ENCODE data around the gene TBC1D30.
"Not testable (repeated sequence)": the region's sequence is repeated elsewhere in the genome, so short reads cannot be mapped to it uniquely, and the experiment has no call there.

TBC1D30 gene

GRCh38 chr12:64820593-64820992, 3.9 kb upstream of the TBC1D30 start:
- H3K27me3 Mint-ChIP-seq: peaks cover 41% of the 10 kb centered on the region
- no peak overlapping the region for H3K4me3 Mint-ChIP-seq
- intact Hi-C loops (cut with micrococcal nuclease): no loop called here
- H3K9me3 Mint-ChIP-seq: no peaks in the 10 kb centered on the region
- H3K4me1 Mint-ChIP-seq (ENCODE audit: low read depth): peaks cover 16% of the 10 kb centered on the region
- H3K27ac Mint-ChIP-seq: no peak overlapping the region
- H3K36me3 Mint-ChIP-seq (ENCODE audit: low read depth): no peaks in the 10 kb centered on the region

GRCh38 chr12:64821116-64821630, 3.3 kb upstream of the TBC1D30 start:
- H3K9me3 Mint-ChIP-seq: no peaks in the 10 kb centered on the region
- intact Hi-C loops (cut with micrococcal nuclease): no loop called here
- no peaks in the 10 kb centered on the region for H3K36me3 Mint-ChIP-seq (ENCODE audit: low read depth)

GRCh38 chr12:64824130-64824499, 332 bp upstream of the TBC1D30 start:
- Mint-ChIP-seq H3K27ac (no peak overlapping the region), H3K4me1 (ENCODE audit: low read depth) (peaks cover 16% of the 10 kb centered on the region), H3K36me3 (ENCODE audit: low read depth) (no peaks in the 10 kb centered on the region), H3K9me3 (no peaks in the 10 kb centered on the region), H3K4me3 (no peak overlapping the region), H3K27me3 (peaks cover 64% of the 10 kb centered on the region)
- intact Hi-C loops (cut with micrococcal nuclease): no loop called here

More at GRCh38 chr12:64821116-64821630, 3.3 kb upstream of the TBC1D30 start:
- Mint-ChIP-seq H3K27ac (no peak overlapping the region), H3K27me3 (peaks cover 47% of the 10 kb centered on the region), H3K4me1 (ENCODE audit: low read depth) (peaks cover 16% of the 10 kb centered on the region), H3K4me3 (no peak overlapping the region)

GRCh38 chr12:64825143-64826021, 935 bp downstream of the TBC1D30 start:
- H3K4me1 Mint-ChIP-seq (ENCODE audit: low read depth): peaks cover 16% of the 10 kb centered on the region
- H3K4me3 Mint-ChIP-seq: peak overlapping the region; percentile 72

GRCh38 chr12:64826234-64826633, 1.8 kb downstream of the TBC1D30 start:
- peaks cover 67% of the 10 kb centered on the region for H3K27me3 Mint-ChIP-seq
- intact Hi-C loops (cut with micrococcal nuclease): no loop called here
- H3K36me3 Mint-ChIP-seq (ENCODE audit: low read depth): no peaks in the 10 kb centered on the region
- H3K4me1 Mint-ChIP-seq (ENCODE audit: low read depth): peaks cover 16% of the 10 kb centered on the region
- H3K4me3 Mint-ChIP-seq: no peak overlapping the region
- no peaks in the 10 kb centered on the region for H3K9me3 Mint-ChIP-seq
- H3K27ac Mint-ChIP-seq: no peak overlapping the region

More at GRCh38 chr12:64825143-64826021, 935 bp downstream of the TBC1D30 start:
- H3K27ac Mint-ChIP-seq: no peak overlapping the region
- intact Hi-C loops (cut with micrococcal nuclease): no loop called here
- H3K27me3 Mint-ChIP-seq: peaks cover 71% of the 10 kb centered on the region
- H3K36me3 Mint-ChIP-seq (ENCODE audit: low read depth): no peaks in the 10 kb centered on the region
- H3K9me3 Mint-ChIP-seq: no peaks in the 10 kb centered on the region

- peaks cover 57% of the 10 kb centered on the region for H3K27me3 Mint-ChIP-seq
- no peaks in the 10 kb centered on the region for H3K9me3 Mint-ChIP-seq
- H3K4me3 Mint-ChIP-seq: no peak overlapping the region
- H3K4me1 Mint-ChIP-seq (ENCODE audit: low read depth): peaks cover 16% of the 10 kb centered on the region
- no peak overlapping the region for H3K27ac Mint-ChIP-seq
- no peaks in the 10 kb centered on the region for H3K36me3 Mint-ChIP-seq (ENCODE audit: low read depth)
- intact Hi-C loops (cut with micrococcal nuclease): no loop called here
These were observed 4.3 kb downstream of the TBC1D30 start for GRCh38 chr12:64828713-64829112.

GRCh38 chr12:64833928-64834327, 9.5 kb downstream of the TBC1D30 start:
- Mint-ChIP-seq H3K36me3 (ENCODE audit: low read depth) (no peaks in the 10 kb centered on the region), H3K4me1 (ENCODE audit: low read depth) (no peaks in the 10 kb centered on the region), H3K27me3 (peaks cover 19% of the 10 kb centered on the region), H3K4me3 (no peak overlapping the region), H3K27ac (no peak overlapping the region), H3K9me3 (no peaks in the 10 kb centered on the region)
- intact Hi-C loops (cut with micrococcal nuclease): no loop called here

GRCh38 chr12:64835901-64836300, 11.5 kb downstream of the TBC1D30 start:
- Mint-ChIP-seq H3K4me1 (ENCODE audit: low read depth) (no peaks in the 10 kb centered on the region), H3K9me3 (no peaks in the 10 kb centered on the region), H3K27ac (no peak overlapping the region), H3K36me3 (ENCODE audit: low read depth) (no peaks in the 10 kb centered on the region), H3K27me3 (peaks cover 10% of the 10 kb centered on the region), H3K4me3 (no peak overlapping the region)
- intact Hi-C loops (cut with micrococcal nuclease): no loop called here

- Mint-ChIP-seq H3K4me1 (ENCODE audit: low read depth) (no peaks in the 10 kb centered on the region), H3K27me3 (peaks cover 16% of the 10 kb centered on the region), H3K27ac (no peak overlapping the region), H3K36me3 (ENCODE audit: low read depth) (no peaks in the 10 kb centered on the region), H3K4me3 (no peak overlapping the region), H3K9me3 (no peaks in the 10 kb centered on the region)
- intact Hi-C loops (cut with micrococcal nuclease): no loop called here
These were observed 12.4 kb downstream of the TBC1D30 start for GRCh38 chr12:64836856-64837255.

- no peaks in the 10 kb centered on the region for H3K9me3 Mint-ChIP-seq
- H3K4me1 Mint-ChIP-seq (ENCODE audit: low read depth): no peaks in the 10 kb centered on the region
- no peak overlapping the region for H3K4me3 Mint-ChIP-seq
- H3K27me3 Mint-ChIP-seq: peaks cover 16% of the 10 kb centered on the region
- H3K36me3 Mint-ChIP-seq (ENCODE audit: low read depth): no peaks in the 10 kb centered on the region
- intact Hi-C loops (cut with micrococcal nuclease): no loop called here
- no peak overlapping the region for H3K27ac Mint-ChIP-seq
These were observed 13.0 kb downstream of the TBC1D30 start for GRCh38 chr12:64837427-64837826.

GRCh38 chr12:64840119-64840518, 15.7 kb downstream of the TBC1D30 start:
- Mint-ChIP-seq H3K27me3 (peaks cover 7% of the 10 kb centered on the region), H3K27ac (no peak overlapping the region), H3K36me3 (ENCODE audit: low read depth) (no peaks in the 10 kb centered on the region), H3K9me3 (no peaks in the 10 kb centered on the region), H3K4me1 (ENCODE audit: low read depth) (no peaks in the 10 kb centered on the region), H3K4me3 (no peak overlapping the region)
- intact Hi-C loops (cut with micrococcal nuclease): no loop called here

GRCh38 chr12:64840949-64841717, 16.7 kb downstream of the TBC1D30 start:
- Mint-ChIP-seq H3K4me3 (no peak overlapping the region), H3K27ac (no peak overlapping the region), H3K36me3 (ENCODE audit: low read depth) (no peaks in the 10 kb centered on the region), H3K9me3 (no peaks in the 10 kb centered on the region), H3K27me3 (peaks cover 6% of the 10 kb centered on the region), H3K4me1 (ENCODE audit: low read depth) (no peaks in the 10 kb centered on the region)
- intact Hi-C loops (cut with micrococcal nuclease): no loop called here

- H3K4me3 Mint-ChIP-seq; H3K27me3 Mint-ChIP-seq; intact Hi-C loops (cut with micrococcal nuclease); H3K9me3 Mint-ChIP-seq; H3K4me1 Mint-ChIP-seq (ENCODE audit: low read depth); H3K27ac Mint-ChIP-seq; H3K36me3 Mint-ChIP-seq (ENCODE audit: low read depth): not testable (repeated sequence)
These were observed 24.0 kb downstream of the TBC1D30 start for GRCh38 chr12:64848409-64848808.

GRCh38 chr12:64858882-64859605, 34.6 kb downstream of the TBC1D30 start:
- Mint-ChIP-seq H3K4me1 (ENCODE audit: low read depth) (no peaks in the 10 kb centered on the region), H3K27me3 (peaks cover 6% of the 10 kb centered on the region), H3K36me3 (ENCODE audit: low read depth) (no peaks in the 10 kb centered on the region), H3K27ac (no peak overlapping the region), H3K4me3 (no peak overlapping the region), H3K9me3 (no peaks in the 10 kb centered on the region)
- intact Hi-C loops (cut with micrococcal nuclease): no loop called here

All from dendritic cell treated with granulocyte-macrophage colony-stimulating factor and Interleukin-4, amounts not matched to agents 40 ng/mL and 50 ng/mL, for 4 days (primary cell).